Forelimb muscle (tissue), 1 donor: Measurements from ENCODE around the gene C5orf52. TPM values are rescaled to one million over a fixed set of nuclear protein-coding genes. Genes with fewer than 3 reads are reported as not detected.
"Not testable (repeated sequence)": the region's sequence is repeated elsewhere in the genome, so short reads cannot be mapped to it uniquely, and the experiment has no call there.

Experiments
- DNase-seq: peaks from one replicate; pipeline ENCODE4 v3.0.0-alpha.2; 2013; ENCODE audit warnings: low read depth
- polyA plus RNA-seq: library from polyadenylated mRNA; unstranded; fragments of 120-200 nt; gene quantifications from one replicate; pipeline ENCODE4 v1.2.1, GENCODE V29; 2013; ENCODE audit not compliant: insufficient read length

C5orf52 gene
- polyA plus RNA-seq, 1 donor: not detected

DNA sequence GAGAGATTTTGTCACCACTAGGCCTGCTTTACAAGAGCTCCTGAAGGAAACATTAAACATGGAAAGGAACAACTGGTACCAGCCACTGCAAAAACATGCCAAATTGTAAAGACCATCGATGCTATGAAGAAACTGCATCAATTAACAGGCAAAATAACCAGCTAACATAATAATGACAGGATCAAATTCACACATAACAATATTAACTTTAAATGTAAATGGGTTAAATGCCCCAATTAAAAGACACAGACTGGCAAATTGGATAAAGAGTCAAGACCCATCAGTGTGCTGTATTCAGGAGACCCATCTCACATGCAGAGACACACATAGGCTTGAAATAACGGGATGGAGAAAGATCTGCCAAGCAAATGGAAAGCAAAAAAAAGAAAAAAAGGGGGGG is 51.6 kb downstream of the C5orf52 start:
- DNase-seq: not testable (repeated sequence)

DNA sequence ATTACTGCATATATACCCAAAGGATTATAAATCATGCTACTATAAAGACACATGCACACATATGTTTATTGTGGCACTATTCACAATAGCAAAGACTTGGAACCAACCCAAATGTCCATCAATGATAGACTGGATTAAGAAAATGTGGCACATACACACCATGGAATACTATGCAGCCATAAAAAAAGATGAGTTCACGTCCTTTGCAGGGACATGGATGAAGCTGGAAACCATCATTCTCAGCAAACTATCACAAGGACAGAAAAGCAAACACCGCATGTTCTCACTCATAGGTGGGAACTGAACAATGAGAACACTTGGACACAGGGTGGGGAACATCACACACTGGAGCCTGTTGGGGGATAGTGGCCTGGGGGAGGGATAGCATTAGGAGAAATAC is 55.3 kb downstream of the C5orf52 start:
- not testable (repeated sequence) for DNase-seq

DNA sequence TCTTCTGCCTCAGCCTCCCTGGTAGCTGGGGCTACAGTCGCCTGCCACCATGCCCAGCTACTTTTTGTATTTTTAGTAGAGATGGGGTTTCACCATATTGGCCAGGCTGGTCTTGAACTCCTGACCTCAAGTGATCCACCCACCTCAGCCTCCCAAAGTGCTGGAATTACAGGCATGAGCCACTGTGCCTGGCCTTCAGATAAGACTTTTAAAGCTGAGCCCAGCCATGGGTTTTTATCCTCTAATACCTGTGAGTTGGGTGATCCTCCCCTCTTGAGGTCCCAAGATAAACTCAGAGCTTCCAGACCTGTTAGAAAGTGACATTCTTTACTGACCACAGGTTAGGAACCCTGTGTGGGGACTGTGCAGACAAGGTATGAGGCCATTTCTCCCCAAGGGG is 56.5 kb downstream of the C5orf52 start:
- DNase-seq: not testable (repeated sequence)

Other genes starting within 250 kb of the C5orf52 start
- gene NIPAL4, start 211.3 kb upstream of the C5orf52 start, polyA plus RNA-seq: 0.37 TPM
- 17.2 TPM for gene ADAM19, start 95.8 kb upstream of the C5orf52 start, polyA plus RNA-seq
- 0.42 TPM for gene SOX30, start 19.1 kb upstream of the C5orf52 start, polyA plus RNA-seq
- gene THG1L, start 59.9 kb downstream of the C5orf52 start, polyA plus RNA-seq: 21.5 TPM
- gene LSM11, start 72.2 kb downstream of the C5orf52 start, polyA plus RNA-seq: 8.8 TPM
- 60.5 TPM for gene CLINT1, start 187.6 kb downstream of the C5orf52 start, polyA plus RNA-seq